ENCODE data around the gene COG2.

GRCh38 chr1:230669543-230669942, 27.3 kb downstream of the COG2 start:
- TF ChIP-seq, protein P1, sequence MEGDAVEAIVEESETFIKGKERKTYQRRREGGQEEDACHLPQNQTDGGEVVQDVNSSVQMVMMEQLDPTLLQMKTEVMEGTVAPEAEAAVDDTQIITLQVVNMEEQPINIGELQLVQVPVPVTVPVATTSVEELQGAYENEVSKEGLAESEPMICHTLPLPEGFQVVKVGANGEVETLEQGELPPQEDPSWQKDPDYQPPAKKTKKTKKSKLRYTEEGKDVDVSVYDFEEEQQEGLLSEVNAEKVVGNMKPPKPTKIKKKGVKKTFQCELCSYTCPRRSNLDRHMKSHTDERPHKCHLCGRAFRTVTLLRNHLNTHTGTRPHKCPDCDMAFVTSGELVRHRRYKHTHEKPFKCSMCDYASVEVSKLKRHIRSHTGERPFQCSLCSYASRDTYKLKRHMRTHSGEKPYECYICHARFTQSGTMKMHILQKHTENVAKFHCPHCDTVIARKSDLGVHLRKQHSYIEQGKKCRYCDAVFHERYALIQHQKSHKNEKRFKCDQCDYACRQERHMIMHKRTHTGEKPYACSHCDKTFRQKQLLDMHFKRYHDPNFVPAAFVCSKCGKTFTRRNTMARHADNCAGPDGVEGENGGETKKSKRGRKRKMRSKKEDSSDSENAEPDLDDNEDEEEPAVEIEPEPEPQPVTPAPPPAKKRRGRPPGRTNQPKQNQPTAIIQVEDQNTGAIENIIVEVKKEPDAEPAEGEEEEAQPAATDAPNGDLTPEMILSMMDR (IDR thresholded peaks at IDR 0.05) = no peak
- no peak for TF ChIP-seq POLR2A (IDR thresholded peaks at IDR 0.05)
- no peak for TF ChIP-seq POLR2AphosphoS5 (IDR thresholded peaks at IDR 0.05; ENCODE audit: insufficient read depth in 1 of 2, low read depth in 1 of 2)
